CD4-positive, alpha-beta T cell treated with Interferon gamma for 1 hour (primary cell): ENCODE data around the gene HOXC10.

Experiments used
- DNase-seq: peaks from one replicate; pipeline ENCODE4 v3.0.0-alpha.2; 2020

Gene HOXC10

GRCh38 chr12:53965281-53966084 lies 19.5 kb upstream of the HOXC10 start:
- DNase-seq: no peak

GRCh38 chr12:53966085-53966384 lies 18.9 kb upstream of the HOXC10 start:
- no peak for DNase-seq

- no peak for DNase-seq
Measured at GRCh38 chr12:53966385-53967133, 18.4 kb upstream of the HOXC10 start.

GRCh38 chr12:53967421-53967925 lies 17.5 kb upstream of the HOXC10 start:
- no peak for DNase-seq

GRCh38 chr12:53968214-53969127 lies 16.5 kb upstream of the HOXC10 start:
- DNase-seq: no peak

GRCh38 chr12:53969588-53970259 lies 15.2 kb upstream of the HOXC10 start:
- DNase-seq: no peak

GRCh38 chr12:53970451-53970850 lies 14.5 kb upstream of the HOXC10 start:
- DNase-seq: no peak

- DNase-seq: no peak
Measured at GRCh38 chr12:53971129-53971528, 13.8 kb upstream of the HOXC10 start.

GRCh38 chr12:53971686-53972085 lies 13.3 kb upstream of the HOXC10 start:
- no peak for DNase-seq

- DNase-seq: no peak
Measured at GRCh38 chr12:53972152-53972702, 12.7 kb upstream of the HOXC10 start.

- DNase-seq: no peak
Measured at GRCh38 chr12:53972722-53973235, 12.2 kb upstream of the HOXC10 start, which contains the start of gene HOXC11. HOXC11 (plus strand) TSS chr12:53973126; CDS start chr12:53973242, 116 bp downstream.

- DNase-seq: no peak
Measured at GRCh38 chr12:53973236-53974042, 11.5 kb upstream of the HOXC10 start.

- DNase-seq: no peak
Measured at GRCh38 chr12:53974084-53975063, 10.6 kb upstream of the HOXC10 start, which contains the start of gene HOTAIR. HOTAIR (minus strand) TSS chr12:53974954.

- no peak for DNase-seq
Measured at GRCh38 chr12:53975064-53975471, 9.9 kb upstream of the HOXC10 start.

GRCh38 chr12:53975479-53976152 lies 9.3 kb upstream of the HOXC10 start:
- no peak for DNase-seq

GRCh38 chr12:53976172-53976822 lies 8.6 kb upstream of the HOXC10 start:
- no peak for DNase-seq

GRCh38 chr12:53976823-53977595 lies 7.9 kb upstream of the HOXC10 start:
- DNase-seq: no peak
